Renal cortical epithelial cell (primary cell): Measurements from ENCODE around the gene ICE1. TPM values are rescaled to one million over a fixed set of nuclear protein-coding genes. Genes with fewer than 3 reads are reported as not detected.
"Not testable (repeated sequence)": the region's sequence is repeated elsewhere in the genome, so short reads cannot be mapped to it uniquely, and the experiment has no call there.

Experiments
- DNase-seq: peaks from one replicate; pipeline ENCODE4 v3.0.0-alpha.2; 2011; ENCODE audit warnings: low read depth
- total RNA-seq: library from RNA; depleted of rRNA; stranded (reverse); fragments of >200 nt; gene quantifications from 2 replicates; pipeline ENCODE4 v1.2.3, GENCODE V29; 2014

ICE1 gene
- total RNA-seq, 1 donor from 2014 or later = 47.1 TPM

DNA sequence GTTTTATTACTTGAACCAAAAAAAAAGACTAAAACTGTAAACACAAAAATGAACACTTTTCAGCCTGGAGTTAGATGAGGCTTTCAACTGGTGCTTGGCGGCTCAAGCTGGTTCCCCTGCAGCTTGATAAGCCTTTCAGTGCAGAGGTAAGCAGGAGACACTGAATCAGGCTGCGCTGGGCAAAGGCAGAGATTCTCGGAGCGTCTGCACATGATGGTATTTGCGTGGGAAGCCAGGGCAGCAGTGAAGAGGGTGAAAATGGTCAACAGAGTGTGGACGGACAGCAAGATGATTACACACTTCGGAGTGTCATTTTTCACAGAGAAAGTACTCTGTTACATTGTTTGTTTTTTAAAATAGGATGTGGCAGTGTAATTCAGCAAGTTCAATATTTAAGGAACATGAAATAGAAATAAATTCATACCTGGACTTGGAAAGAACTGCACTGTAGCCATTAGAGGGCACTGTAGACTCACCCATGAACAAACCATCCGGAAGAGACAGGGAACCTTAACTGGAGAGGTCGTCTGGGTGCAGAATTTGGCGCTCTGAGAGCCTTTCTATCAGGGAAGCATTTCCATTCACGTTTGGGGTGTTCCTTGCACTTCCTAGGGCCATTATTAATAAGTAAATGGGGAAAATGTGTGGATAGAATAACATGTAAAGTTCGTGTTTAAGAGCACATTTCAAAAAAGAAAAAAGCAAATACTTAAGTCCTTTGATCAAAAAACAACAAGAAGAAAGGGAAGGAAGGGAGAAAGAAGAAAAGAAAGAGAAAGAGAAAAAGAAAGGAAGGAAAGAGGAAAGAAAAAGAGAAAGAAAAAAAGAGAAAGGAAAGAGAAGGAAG, 69.8 kb downstream of the ICE1 start:
- DNase-seq = peak; percentile 62

DNA sequence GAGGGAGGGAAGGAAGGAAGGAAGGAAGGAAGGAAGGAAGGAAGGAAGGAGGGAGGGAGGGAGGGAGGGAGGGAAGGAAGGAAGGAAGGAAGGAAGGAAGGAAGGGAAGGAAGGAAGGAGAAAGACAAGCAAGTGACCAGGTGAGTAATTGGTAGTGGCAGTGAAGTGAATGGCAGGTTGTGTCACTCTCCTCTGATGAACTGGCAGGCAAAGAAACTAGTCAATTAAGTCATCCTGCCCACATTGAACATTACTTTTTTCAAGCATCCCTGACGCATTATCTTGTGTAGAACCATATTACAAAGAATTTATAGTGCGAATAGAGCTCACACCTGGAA, 70.4 kb downstream of the ICE1 start:
- not testable (repeated sequence) for DNase-seq

DNA sequence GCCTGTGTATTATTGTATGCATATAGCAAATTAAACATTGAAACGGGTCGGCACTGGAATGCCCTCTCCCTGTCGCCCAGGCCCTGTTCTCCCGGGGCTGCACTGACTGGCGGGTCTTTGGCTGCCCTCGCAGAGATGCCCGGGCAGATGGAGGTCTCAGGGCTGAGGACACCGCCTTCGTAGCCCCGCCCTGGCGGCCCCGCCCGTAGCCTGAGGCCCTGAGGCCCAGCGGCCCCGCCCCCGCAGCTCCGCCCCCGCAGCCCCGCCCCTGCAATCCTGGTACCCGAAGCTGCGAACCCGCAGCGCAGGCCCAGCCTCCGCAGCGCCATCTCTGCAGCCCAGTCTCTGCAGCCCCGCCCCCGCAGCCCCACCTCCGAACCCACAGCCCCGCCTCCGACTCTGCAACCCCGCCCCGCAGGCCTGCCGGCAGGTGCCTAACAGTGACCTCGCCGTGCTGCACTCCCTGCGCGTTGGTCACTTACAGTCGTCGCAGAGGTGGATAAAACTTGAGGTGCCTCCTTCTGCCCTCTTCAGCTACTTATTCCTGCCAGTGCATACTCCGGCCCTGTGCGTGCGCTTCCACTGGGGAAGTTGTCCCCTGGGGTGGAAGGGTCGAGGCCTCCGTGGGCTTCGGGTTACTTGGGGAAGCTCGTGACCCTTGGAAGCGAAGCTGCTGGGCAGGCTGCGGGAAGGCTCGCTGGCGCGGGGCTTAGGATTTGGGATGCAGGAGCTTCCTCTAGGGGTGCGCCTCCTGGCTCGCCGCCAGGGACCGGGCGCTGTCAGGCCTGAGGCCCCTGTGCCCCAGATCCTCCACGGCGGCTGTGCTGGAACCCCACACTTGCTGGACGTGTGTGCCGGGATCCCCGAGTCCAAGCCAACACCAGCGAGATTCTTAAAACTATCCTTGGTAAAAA, 72.3 kb downstream of the ICE1 start:
- DNase-seq = peak; percentile 15

DNA sequence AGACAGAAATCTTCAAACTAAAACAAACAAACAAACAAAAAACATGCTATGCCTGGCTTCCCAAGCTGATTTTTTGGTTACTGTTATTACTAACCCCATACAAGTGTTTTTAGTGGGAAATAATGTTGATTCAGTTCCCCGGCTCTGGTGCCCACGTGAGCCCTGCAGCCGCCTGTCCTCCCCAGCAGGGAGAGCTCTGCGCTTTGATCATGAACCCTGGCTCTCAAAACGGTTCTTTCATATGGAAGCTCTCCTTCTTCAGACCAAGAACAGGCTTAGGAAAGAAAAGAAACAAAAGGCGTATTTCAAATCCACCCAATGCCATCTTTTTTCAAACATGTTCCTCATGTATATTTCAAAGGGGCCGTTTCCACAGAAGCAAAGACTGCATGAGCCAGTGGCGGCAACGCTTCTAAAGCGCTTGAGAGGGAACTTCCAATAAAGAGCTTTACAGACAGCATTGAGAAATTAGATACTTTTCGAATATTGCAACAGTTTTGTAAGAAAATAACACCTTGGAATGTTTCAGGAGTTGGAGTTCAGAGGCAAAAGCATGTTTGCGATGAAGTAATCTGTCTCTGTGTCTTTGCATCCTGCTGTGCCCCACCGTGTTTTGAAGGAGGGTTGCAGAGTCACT, 74.8 kb downstream of the ICE1 start:
- DNase-seq = peak; percentile 33

DNA sequence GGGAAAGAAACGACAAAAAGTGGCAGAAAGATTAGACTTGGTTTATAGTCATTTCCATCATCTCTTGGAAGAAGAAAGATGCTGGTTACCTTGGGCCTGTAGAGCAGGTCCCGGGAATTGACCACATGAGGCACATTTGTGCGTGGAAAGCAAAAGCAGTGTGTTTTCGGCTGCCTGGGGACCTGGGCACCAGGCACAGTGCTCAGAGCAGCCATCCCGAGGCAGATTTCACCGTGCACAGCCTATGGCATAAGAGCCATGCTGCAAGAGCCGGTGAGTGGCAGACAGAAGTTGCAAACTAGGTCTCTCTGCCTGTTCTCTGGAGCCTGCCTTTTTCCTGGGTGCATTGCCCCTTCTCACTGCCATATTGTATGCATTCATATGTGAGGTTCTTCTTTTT, 77.0 kb downstream of the ICE1 start:
- DNase-seq = no peak

DNA sequence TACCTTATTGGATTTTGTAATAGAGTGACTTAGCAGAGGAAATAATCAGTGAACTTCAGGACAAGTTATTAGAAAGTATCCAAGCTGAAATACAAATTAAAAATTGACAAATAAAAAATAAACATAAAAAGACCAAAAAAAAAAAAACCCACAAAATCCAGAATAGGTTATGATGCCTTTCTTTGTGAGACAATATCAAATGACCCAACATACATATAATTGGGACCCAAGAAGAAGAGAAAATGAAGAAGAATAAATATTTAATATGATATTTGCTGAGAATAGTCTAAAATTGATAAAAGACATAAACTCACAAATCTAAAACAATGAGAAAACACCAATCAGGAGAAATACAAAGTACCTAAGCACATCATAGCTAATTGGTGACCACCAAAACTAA, 81.8 kb downstream of the ICE1 start:
- no peak for DNase-seq

DNA sequence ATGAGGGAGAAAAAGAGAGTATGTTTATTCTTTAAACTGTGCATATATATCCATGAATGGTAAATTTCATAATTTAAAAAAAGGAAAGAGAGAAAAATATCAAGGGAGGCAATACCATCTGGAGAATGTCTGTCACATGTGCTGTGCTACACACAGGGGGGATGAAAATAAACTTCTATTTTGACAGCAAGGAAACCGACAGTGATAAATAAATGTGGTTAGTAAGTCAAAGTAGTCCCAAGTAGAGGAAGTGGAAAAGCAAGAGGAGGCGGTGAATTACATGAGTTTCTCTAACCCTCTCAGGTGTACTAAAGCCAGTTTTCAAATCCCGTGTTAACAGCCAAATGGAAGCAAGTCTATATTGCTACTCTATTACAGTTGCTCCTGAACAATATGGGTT, 83.3 kb downstream of the ICE1 start:
- no peak for DNase-seq

DNA sequence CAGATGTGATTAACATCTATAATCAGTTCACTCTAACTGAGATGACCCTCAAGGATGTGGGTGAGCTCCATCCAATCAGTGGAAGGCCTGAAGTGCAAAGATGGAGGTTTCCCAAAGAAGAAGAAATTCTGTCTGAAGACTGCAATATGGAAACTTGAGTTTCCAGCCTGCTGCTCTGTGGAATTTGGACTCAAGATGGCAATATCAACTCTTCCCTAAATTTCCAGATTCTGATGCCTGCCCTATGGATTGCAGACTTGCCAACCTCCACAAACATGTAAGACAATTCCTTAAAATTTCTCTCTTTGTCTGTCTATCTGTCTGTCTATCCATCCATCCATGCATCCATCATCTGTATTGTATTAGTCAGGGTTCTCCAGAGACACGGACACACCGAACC, 85.9 kb downstream of the ICE1 start:
- no peak for DNase-seq

DNA sequence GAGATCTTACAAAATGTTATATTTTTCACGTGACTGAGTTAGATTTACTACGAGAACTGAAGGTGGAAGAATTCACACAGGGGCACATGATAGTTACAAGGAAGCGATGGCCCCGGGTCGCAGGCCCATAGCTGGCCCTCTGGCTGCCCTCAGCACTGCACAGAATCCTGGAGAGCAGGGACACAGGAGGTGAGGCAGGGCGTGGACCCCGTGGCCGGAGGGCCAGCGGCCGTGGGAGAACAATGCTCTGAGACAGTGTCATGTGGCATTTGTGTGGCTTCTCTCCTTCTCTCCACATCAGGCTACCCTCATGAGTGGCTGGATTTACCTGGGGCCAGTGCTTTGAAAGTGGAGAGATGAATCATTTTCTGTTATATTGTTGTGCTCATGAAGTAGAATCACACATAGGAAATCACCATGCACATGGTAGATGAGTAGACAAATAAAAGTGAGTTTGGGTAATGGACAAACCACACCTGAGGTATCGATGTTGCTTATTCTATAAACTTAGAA, 89.5 kb downstream of the ICE1 start:
- no peak for DNase-seq

DNA sequence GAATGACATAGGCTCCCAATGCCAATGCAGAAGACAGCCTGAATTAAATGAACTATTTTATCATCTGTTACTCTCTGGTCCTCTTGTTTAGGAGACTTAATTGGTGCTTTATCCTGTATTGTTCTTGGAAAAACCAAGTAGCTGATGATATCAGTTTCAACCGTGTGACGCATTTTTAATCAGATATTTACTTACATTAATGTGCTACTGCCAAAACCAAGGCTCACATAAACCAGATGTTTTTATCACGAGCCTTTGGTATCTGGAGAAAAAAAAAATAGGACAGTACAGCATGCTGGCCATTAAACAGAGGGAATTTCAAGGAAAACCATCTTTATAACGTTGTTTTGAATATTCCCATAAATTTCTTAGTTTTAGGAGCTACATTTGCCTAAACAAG, 90.1 kb downstream of the ICE1 start:
- DNase-seq = no peak

DNA sequence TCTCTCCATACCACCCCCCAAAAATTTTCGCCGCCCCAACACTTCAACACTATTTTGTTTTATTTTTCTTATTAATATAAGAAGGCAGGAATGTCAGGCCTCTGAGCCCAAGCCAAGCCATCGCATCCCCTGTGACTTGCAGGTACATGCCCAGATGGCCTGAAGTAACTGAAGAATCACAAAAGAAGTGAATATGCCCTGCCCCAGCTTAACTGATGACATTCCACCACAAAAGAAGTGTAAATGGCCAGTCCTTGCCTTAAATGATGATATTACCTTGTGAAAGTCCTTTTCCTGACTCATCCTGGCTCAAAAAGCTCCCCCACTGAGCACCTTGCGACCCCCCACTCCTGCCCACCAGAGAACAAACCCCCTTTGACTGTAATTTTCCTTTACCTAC, 98.1 kb downstream of the ICE1 start:
- not testable (repeated sequence) for DNase-seq

DNA sequence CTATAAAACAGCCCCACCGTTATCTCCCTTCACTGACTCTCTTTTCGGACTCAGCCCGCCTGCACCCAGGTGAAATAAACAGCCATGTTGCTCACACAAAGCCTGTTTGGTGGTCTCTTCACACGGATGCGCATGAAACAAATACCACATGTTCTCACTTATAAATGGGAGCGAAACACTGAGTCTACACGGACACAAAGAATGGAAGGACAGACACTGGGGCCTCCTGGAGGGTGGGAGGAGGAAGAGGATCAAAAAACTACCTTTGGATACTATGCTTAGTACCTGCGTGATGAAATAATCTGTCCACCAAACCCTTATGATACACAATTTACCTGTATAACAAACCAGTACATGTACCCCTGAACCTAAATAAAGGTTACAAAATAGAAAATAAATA, 98.6 kb downstream of the ICE1 start:
- no peak for DNase-seq

DNA sequence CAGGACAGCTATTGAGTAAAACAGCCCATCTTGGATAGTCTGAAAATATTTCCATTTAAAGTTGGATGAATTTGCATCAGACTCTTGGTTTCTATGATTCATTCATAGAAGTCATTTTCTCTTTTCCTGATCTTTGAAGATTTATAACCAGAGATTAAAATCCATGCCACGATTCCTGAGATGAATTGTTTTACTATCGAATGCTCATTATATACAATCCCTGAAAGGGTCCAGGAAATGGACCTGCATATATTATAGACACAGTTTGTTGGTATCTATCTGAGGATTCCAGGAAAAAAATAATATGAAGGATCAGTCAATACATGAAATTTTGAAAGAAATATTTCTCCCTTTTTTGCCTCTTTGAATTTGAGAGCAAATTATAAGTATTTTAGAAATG, 99.0 kb downstream of the ICE1 start:
- DNase-seq = no peak

DNA sequence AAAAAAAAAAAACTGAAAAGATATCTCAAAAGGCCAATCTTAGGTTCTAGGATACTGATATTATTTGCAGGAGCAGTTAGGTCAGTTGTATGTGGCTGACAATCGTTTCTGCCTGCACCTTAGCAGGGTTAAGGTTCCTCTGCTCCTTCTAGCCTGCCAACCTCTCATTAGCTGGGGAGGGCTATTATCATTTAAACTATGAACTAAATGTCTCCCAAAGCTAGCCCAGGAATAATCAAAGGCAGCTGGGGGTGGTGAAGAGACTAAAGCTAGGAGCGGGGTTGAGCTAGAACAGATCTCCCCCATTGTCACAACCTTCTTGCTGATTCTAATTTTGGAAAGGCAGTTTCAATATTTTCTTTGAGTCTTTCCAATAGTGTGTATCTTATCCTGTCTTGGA, 99.9 kb downstream of the ICE1 start:
- no peak for DNase-seq

DNA sequence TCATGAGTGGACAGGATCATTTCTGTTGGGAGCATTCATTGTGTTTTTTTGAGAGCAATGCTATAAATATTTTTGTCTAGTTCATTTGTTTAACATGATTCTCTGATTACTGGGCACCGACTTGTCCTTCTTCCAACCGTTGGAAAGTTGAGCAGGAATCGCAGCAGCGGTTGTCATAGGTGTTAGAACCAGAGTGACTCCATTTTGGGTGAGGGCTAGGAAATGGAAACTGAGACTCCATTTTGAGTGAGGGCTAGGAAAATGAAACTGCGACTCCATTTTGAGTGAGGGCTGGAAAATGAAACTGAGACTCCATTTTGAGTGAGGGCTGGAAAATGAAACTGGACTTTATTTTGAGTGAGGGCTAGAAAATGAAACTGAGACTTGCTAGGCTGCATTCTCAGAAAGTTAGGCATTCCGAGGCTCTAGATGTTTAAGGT, 100.6 kb downstream of the ICE1 start:
- DNase-seq = peak; percentile 1

DNA sequence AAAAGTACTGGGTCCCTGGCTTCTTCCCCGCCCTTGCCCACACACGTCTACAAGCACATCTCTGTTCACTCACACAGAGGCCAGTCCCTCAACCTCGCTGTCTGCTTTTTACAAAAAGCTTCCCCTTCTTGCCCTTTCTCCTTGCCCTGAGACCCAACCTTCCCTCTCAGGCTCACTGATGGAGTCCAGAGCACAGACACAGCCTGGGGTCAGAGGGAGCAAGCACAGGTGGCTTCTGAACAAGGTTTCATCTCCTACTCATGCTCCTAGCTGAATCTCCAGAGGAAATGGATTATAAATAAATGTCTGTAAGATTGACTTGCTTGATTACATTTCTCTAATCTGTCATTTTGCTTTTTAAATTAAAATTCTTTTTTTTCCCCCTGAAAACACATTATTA, 101.8 kb downstream of the ICE1 start:
- DNase-seq = no peak

DNA sequence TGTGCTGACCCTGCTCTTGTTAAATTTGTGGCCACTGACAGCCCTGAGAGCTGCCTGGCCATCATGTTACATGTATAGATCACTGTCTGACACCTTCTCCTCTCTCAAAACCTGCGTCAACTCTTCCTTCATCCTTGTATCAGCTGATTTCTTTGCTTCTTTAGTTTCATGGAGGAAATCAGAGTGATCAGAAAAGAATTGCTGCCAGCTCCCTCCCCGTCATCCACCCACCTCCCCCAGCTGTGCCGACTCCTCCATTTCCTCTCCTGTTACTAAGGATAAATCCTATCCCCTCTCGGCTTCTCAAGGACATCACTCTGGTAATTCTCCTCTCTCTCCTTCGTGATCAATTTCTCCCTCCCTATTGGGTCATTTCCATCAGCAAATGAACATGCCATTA, 108.9 kb downstream of the ICE1 start:
- DNase-seq = no peak

DNA sequence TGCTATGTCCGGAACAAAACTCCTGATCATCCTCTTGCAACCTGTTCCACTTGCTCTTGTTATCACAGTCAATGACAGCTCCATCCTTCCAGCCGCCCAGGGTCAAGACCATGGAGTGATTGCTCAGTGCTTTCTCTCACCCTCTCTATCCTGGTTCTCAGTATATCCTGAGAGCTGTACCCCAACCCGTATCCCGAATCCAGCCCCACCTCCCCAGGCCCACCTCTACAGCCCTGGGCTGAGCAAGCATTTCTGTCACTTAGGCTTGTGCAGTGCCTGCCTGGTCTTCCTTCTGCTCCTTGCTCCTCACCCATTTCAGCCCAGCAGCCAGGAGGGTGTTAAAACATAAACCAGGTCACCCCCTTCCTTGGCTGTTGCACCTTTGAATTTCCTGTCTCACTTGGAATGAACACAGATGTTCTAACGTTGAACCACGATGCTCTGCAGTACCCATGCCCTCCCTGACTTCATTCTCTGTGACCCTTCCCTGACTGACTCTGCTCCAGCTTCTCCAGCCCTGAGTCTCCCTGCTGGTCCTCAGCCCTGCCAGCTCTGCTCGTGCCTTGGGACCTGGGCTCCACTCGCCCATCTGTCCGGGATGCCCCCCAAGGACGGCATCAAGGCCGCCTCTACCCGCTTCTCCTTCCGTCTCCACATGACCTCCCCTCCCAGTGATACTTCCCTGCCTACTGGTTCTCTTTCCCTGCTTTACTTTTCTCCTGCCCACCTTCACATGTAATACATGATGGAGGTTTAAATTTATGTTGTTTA, 110.0 kb downstream of the ICE1 start:
- no peak for DNase-seq

DNA sequence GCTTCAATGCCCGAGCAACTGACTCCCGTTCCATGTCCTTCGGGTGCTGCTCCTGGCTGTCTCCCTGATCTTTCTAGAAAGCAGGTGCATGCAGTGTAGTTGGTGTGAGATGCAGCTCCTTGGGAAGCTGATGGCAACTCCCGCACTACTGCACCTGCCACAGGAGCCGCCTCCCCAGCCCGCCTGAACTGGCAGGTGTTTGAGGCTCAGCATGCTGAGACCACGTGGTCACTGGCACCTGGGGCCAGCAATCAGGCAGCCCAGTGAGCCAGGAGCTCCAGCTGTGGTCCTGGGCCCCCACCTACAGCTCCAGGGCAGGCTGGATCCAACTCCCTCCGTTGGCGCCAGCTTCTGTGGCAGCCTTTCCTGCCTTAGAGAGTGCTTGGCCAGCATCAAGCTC, 111.5 kb downstream of the ICE1 start:
- DNase-seq = no peak

DNA sequence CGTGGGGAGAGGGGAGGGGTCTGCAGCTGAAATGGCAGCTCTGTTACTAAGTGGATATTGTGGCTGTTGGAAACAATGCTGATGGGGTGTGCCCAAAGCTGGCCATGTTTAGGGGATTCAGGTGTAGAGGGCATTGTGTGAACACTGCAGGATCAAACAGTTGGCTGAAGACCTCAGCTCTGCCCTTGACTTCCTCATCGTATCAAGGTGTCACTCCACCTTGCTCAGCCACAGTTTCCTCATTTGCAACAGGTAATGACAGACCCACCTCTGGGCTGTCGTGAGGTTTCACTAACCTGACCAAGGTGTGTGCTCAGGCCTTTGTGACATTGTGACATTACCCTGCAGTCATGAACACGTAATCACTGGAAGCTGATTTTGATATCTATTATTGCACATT, 111.9 kb downstream of the ICE1 start:
- no peak for DNase-seq

DNA sequence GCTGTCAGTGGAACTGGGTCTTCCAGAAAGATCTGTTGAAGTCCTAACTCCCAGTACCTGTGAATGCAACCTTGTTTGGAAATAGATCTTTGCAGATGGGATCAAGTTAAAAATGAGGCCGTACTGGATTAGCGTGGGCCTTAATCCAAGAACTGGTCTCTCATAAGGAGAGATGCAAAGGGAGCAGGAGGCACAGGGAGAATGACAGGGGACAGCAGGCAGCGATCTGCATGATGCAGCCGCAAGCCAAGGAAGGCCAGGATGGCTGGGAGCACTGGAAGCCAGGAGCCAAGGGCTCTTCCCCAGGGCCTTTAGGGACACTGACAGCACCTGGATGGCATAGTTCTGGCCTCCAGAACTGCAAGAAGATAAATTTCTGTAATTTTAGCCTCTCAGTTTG, 114.4 kb downstream of the ICE1 start:
- no peak for DNase-seq

DNA sequence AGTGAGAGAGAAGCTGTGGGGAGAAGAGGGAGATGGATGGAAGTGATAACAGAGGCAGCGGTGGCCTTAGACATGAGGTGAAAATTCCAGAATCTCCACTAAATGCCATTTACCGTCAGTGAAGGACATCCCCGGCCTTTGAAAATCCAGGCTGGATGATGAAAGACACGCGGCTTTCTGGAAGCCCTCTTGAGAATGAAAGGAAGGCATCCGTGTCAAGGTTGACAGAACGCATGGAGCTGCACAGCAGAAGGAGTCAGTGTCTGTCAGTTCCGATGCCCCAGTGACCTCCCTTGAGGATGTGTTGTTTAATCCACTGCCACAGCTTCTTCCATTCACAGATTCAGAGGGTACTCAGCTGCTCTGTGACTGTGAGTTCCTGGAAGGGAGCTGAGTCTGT, 114.9 kb downstream of the ICE1 start:
- no peak for DNase-seq
